ENCODE results near the gene OSTM1. TPM values are rescaled to one million over a fixed set of nuclear protein-coding genes. Genes with fewer than 3 reads are reported as not detected.

The OSTM1 gene
- polyA plus RNA-seq, 1 experiment, result 35.2 TPM

- Histone ChIP-seq H3K9me3 (ENCODE audit: control insufficient read depth, insufficient read depth, low read length) (no peaks in the 10 kb centered on the region; the same call in 1 of the 2 replicates), H3K4me3 (ENCODE audit: low read depth, low read length) (no peak overlapping the region), H3K27me3 (ENCODE audit: control insufficient read depth, insufficient read depth, low read length) (no peaks in the 10 kb centered on the region), H3K27ac (ENCODE audit: low read depth, low read length) (no peak overlapping the region)
- POLR2A ChIA-PET, result no interaction called here
- CTCF ChIA-PET, result interaction anchor here (1.0 kb wide), 1 partner anchor 22 kb away, joined by 6 read pairs; no protein-coding TSS in a partner anchor
- no peak for TF ChIP-seq CTCF (IDR thresholded peaks at IDR 0.05; ENCODE audit: low read depth, low read length)
- no peak for DNase-seq (ENCODE audit: low read depth, low spot score)
These were observed 2.7 kb downstream of the OSTM1 start for GRCh38 chr6:108071736-108072276.

GRCh38 chr6:108068618-108069017, 5.9 kb downstream of the OSTM1 start:
- ChIA-PET CTCF (interaction anchor here (1.5 kb wide), 1 partner anchor 88 kb away, joined by 5 read pairs; no protein-coding TSS in a partner anchor), POLR2A (no interaction called here)
- Histone ChIP-seq H3K27me3 (ENCODE audit: control insufficient read depth, insufficient read depth, low read length) (no peaks in the 10 kb centered on the region), H3K4me3 (ENCODE audit: low read depth, low read length) (no peak overlapping the region), H3K27ac (ENCODE audit: low read depth, low read length) (no peak overlapping the region), H3K9me3 (ENCODE audit: control insufficient read depth, insufficient read depth, low read length) (no peaks in the 10 kb centered on the region)
- DNase-seq (ENCODE audit: low read depth, low spot score), result no peak
- TF ChIP-seq CTCF (IDR thresholded peaks at IDR 0.05; ENCODE audit: low read depth, low read length), result no peak

GRCh38 chr6:108068182-108068581, 6.4 kb downstream of the OSTM1 start:
- ChIA-PET POLR2A (no interaction called here), CTCF (interaction anchor here (1.5 kb wide), 1 partner anchor 88 kb away, joined by 5 read pairs; no protein-coding TSS in a partner anchor)
- no peaks in the 10 kb centered on the region for H3K9me3 ChIP-seq (ENCODE audit: control insufficient read depth, insufficient read depth, low read length)
- no peak for TF ChIP-seq CTCF (IDR thresholded peaks at IDR 0.05; ENCODE audit: low read depth, low read length)
- no peak for DNase-seq (ENCODE audit: low read depth, low spot score)
- no peak overlapping the region for H3K4me3 ChIP-seq (ENCODE audit: low read depth, low read length)
- no peaks in the 10 kb centered on the region for H3K27me3 ChIP-seq (ENCODE audit: control insufficient read depth, insufficient read depth, low read length)
- no peak overlapping the region for H3K27ac ChIP-seq (ENCODE audit: low read depth, low read length)

GRCh38 chr6:108052706-108053105, 21.8 kb downstream of the OSTM1 start:
- POLR2A ChIA-PET, result no interaction called here
- CTCF ChIA-PET, result interaction anchor here (1.5 to 9.2 kb wide), 2 partner anchors 77 to 439 kb away, joined by 3 to 309 read pairs; no protein-coding TSS in a partner anchor
- H3K27ac ChIP-seq (ENCODE audit: low read depth, low read length), result no peak overlapping the region
- H3K4me3 ChIP-seq (ENCODE audit: low read depth, low read length), result no peak overlapping the region
- no peak for TF ChIP-seq CTCF (IDR thresholded peaks at IDR 0.05; ENCODE audit: low read depth, low read length)
- H3K9me3 ChIP-seq (ENCODE audit: control insufficient read depth, insufficient read depth, low read length), result no peaks in the 10 kb centered on the region
- no peak for DNase-seq (ENCODE audit: low read depth, low spot score)
- no peaks in the 10 kb centered on the region for H3K27me3 ChIP-seq (ENCODE audit: control insufficient read depth, insufficient read depth, low read length)

GRCh38 chr6:108051481-108051880, 23.1 kb downstream of the OSTM1 start:
- no peak overlapping the region for H3K4me3 ChIP-seq (ENCODE audit: low read depth, low read length)
- no peaks in the 10 kb centered on the region for H3K9me3 ChIP-seq (ENCODE audit: control insufficient read depth, insufficient read depth, low read length)
- no peaks in the 10 kb centered on the region for H3K27me3 ChIP-seq (ENCODE audit: control insufficient read depth, insufficient read depth, low read length)
- POLR2A ChIA-PET, result no interaction called here
- no peak for TF ChIP-seq CTCF (IDR thresholded peaks at IDR 0.05; ENCODE audit: low read depth, low read length)
- H3K27ac ChIP-seq (ENCODE audit: low read depth, low read length), result no peak overlapping the region
- CTCF ChIA-PET, result interaction anchor here (0.6 to 9.2 kb wide), 3 partner anchors 12 to 440 kb away, joined by 3 to 309 read pairs (median 3); no protein-coding TSS in a partner anchor
- DNase-seq (ENCODE audit: low read depth, low spot score), result no peak
